BLaER1 treated with 17β-estradiol and CSF1 and Interleukin-3, amounts not matched to agents 10 nM and 100 nM (cell line): Measurements from ENCODE around the gene PARP1.

Source experiments
- H3K27ac ChIP-seq, 11 experiments: shearing (Covaris generic); formaldehyde crosslinking; 2 replicates each; pipeline ENCODE4 v1.8.1; 2022
- H3K27me3 ChIP-seq, 11 experiments: shearing (Covaris generic); formaldehyde crosslinking; 2 replicates each; pipeline ENCODE4 v1.8.1; 2022
- H3K36me3 ChIP-seq, 11 experiments: shearing (Covaris generic); formaldehyde crosslinking; 2 replicates each; pipeline ENCODE4 v1.8.1; 2022
- H3K4me1 ChIP-seq, 10 experiments: shearing (Covaris generic); formaldehyde crosslinking; 2 replicates each; pipeline ENCODE4 v1.8.1; 2022
- H3K4me2 ChIP-seq, 11 experiments: shearing (Covaris generic); formaldehyde crosslinking; 2 replicates each; pipeline ENCODE4 v1.8.1; 2022
- H3K4me3 ChIP-seq, 10 experiments: shearing (Covaris generic); formaldehyde crosslinking; 2 replicates each; pipeline ENCODE4 v1.8.1; 2022
- H3K9ac ChIP-seq, 11 experiments: shearing (Covaris generic); formaldehyde crosslinking; 2 replicates each; pipeline ENCODE4 v1.8.1; 2022
- H3K9me3 ChIP-seq, 11 experiments: shearing (Covaris generic); formaldehyde crosslinking; replicated peaks in 1 of 11; 2 replicates each; pipeline ENCODE4 v1.8.1; 2022
- H4K20me1 ChIP-seq, 11 experiments: shearing (Covaris generic); formaldehyde crosslinking; 2 replicates each; pipeline ENCODE4 v1.8.1; 2022
- Cebpa-rat ChIP-seq, 11 experiments: shearing (Covaris generic); IDR thresholded peaks; 2 replicates each; pipeline ENCODE4 v1.8.1; 2022

PARP1 gene

DNA sequence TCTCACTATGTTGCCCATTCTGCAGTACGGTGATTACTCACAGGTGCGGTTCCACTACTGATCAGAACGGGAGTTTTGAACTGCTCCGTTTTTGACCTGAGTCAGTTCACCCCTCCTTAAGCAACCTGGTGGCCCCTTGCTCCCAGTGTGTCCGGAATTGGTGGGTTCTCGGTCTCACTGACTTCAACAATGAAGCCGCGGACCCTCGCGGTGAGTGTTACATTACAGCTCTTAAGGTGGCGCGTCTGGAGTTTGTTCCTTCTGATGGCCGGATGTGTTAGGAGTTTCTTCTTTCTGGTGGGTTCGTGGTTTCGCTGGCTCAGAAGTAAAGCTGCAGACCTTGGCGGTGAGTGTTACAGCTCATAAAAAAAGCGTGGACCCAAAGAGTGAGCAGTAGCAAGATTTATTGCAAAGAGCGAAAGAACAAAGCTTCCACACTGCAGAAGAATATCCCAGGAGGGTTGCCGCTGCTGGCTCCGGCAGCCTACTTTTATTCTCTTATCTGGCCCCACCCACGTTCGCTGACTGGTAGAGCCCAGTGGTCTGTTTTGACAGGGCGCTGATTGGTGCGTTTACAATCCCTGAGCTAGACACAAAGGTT, 17.6 kb upstream of the PARP1 start:
- Histone ChIP-seq H3K4me2 (peak overlapping the region; percentile 68 to 80 (median 72)), H3K4me1 (peaks cover 16 to 63% (median 48%) of the 10 kb centered on the region in 10 experiments), H3K4me3 (peak overlapping the region in 8 of 10 experiments; percentile 13 to 39 (median 28); a peak in 10 of 20 replicates), H3K36me3 (no peaks in the 10 kb centered on the region), H3K27ac (no peak overlapping the region), H4K20me1 (no peaks in the 10 kb centered on the region), H3K27me3 (peaks cover 0 to 5% (median 0%) of the 10 kb centered on the region in 11 experiments; a peak in 1 of 22 replicates), H3K9ac (0 out of 22 replicates have a peak overlapping the region, but pooled peaks of 1 of the 11 experiments have one; percentile 12), H3K9me3 (peaks cover 0 to 11% (median 0%) of the 10 kb centered on the region in 11 experiments; a peak in 4 of 22 replicates)
- TF ChIP-seq Cebpa-rat (IDR thresholded peaks at IDR 0.05) = no peak

DNA sequence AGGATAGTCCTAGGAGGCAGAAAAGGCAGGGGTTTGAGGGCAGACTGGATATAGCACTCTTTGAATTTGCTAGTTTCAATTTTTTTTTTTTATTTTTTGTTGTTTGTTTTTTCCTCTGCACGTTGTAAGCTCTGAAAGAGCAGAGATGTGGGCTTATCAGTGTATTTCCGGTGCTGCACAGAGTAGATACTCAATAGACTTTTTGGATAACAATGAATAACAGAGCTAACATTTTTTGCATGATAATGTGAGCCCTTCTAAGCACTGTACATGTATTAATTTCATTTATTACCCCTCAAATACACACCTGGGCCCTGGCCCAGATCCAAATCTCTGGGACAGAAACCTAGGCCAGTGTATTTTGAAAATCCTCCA, 17.1 kb upstream of the PARP1 start:
- Histone ChIP-seq H3K9ac (no peak overlapping the region), H4K20me1 (no peaks in the 10 kb centered on the region), H3K36me3 (no peaks in the 10 kb centered on the region), H3K4me1 (peaks cover 16 to 64% (median 48%) of the 10 kb centered on the region in 10 experiments), H3K27me3 (peaks cover 0 to 5% (median 0%) of the 10 kb centered on the region in 11 experiments; a peak in 1 of 22 replicates), H3K4me3 (peak overlapping the region in 4 of 10 experiments; percentile 13 to 32 (median 22); a peak in 4 of 20 replicates), H3K4me2 (peak overlapping the region; percentile 68 to 80 (median 72); a peak in 21 of 22 replicates), H3K9me3 (peaks cover 0 to 11% (median 0%) of the 10 kb centered on the region in 11 experiments; a peak in 4 of 22 replicates), H3K27ac (no peak overlapping the region)
- TF ChIP-seq Cebpa-rat (IDR thresholded peaks at IDR 0.05) = no peak

DNA sequence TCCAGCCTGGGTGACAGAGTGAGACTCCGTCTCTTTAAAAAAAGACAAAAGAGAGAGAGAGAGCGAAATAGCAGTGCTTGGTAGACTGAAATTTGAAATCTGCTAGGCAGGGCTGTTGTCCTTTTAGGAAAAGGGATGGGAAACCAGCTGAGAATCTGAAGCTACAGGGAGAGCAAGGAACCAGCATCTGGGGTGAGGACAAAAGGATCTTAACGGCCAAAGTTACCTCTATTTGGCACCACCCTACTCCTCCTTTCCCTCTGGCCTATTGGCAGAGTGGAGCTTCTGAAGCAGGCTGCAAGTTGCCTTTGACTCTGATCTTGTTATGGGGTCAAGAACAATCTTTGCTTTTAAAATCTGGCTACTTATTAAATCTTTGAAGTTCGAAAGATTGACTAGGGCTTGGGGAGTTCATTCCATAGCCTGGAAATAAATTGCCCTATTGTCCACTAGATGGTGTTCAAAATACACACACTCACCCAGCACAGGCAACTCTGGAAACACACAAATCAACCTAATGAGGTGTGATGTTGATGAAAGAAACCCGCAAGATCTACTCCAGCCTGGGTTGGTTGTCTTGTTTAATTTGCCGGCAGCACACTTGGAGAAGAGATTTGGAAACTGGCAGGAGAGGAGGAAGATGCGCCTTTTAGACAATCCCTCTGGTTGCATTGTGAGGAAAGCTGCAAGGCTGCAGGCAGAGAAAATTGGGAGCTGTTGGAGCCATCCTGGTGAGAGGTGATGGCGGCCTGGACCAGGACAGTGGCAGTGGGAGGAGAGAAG, 16.5 kb upstream of the PARP1 start:
- Histone ChIP-seq H3K4me3 (no peak overlapping the region), H3K27ac (no peak overlapping the region), H3K9me3 (peaks cover 0 to 11% (median 0%) of the 10 kb centered on the region in 11 experiments; a peak in 4 of 22 replicates), H3K27me3 (peaks cover 0 to 5% (median 0%) of the 10 kb centered on the region in 11 experiments; a peak in 1 of 22 replicates), H3K36me3 (no peaks in the 10 kb centered on the region), H3K4me1 (peaks cover 16 to 64% (median 47%) of the 10 kb centered on the region in 10 experiments), H4K20me1 (no peaks in the 10 kb centered on the region), H3K9ac (no peak overlapping the region), H3K4me2 (peak overlapping the region in 9 of 11 experiments; percentile 68 to 76 (median 72); a peak in 18 of 22 replicates)
- no peak for TF ChIP-seq Cebpa-rat (IDR thresholded peaks at IDR 0.05)

DNA sequence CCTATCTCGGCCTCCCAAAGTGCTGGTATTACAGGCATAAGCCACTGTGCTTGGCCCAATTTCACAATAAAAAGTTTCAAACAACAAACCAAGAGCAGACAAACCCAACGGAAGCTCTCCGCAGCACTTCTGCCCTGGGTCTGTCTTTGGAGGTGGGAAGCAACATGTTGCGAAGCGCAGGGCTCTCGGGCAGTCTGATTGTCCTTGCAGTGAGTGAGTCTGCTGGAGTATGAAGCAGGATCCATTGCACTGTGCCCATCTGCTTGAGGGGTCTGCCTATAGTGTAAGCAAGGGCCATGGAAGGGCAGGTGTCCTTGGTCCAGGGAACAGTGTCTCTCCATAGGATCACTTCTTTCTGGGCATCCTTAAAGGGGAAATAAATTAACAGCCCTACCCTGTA, 14.6 kb upstream of the PARP1 start:
- H3K36me3 ChIP-seq = no peaks in the 10 kb centered on the region
- H3K4me3 ChIP-seq = no peak overlapping the region
- H3K27me3 ChIP-seq = peaks cover 0 to 5% (median 0%) of the 10 kb centered on the region in 11 experiments; a peak in 1 of 22 replicates
- H3K4me1 ChIP-seq = peaks cover 10 to 63% (median 48%) of the 10 kb centered on the region in 10 experiments; a peak in 19 of 20 replicates
- H3K4me2 ChIP-seq = no peak overlapping the region
- no peak overlapping the region for H3K27ac ChIP-seq
- peaks cover 0 to 11% (median 0%) of the 10 kb centered on the region in 11 experiments; a peak in 4 of 22 replicates for H3K9me3 ChIP-seq
- no peaks in the 10 kb centered on the region for H4K20me1 ChIP-seq
- no peak for TF ChIP-seq Cebpa-rat (IDR thresholded peaks at IDR 0.05)
- no peak overlapping the region for H3K9ac ChIP-seq

DNA sequence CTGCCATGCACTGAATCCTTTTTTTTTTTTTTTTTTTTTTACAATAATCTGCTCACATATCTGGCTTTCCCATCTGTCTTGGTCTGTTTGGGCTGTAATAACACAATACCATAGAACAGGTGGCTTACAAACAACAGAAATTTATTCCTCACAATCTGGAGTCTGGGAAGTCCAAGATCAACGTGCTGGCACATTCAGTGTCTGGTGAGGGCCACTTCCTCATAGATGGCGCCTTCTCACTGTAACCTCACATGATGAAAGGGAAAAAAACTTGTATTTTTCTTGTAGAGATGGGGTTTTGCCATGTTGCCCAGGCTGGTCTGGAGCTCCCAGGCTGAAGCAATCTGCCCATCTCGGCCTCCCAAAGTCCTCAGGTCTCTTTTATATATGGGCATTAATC, 13.0 kb upstream of the PARP1 start:
- peak overlapping the region in 4 of 11 experiments; percentile 38 to 68 (median 50); a peak in 5 of 22 replicates for H3K4me2 ChIP-seq
- no peaks in the 10 kb centered on the region for H4K20me1 ChIP-seq
- no peaks in the 10 kb centered on the region for H3K36me3 ChIP-seq
- H3K9me3 ChIP-seq = no peaks in the 10 kb centered on the region
- H3K27ac ChIP-seq = peak overlapping the region in 2 of 11 experiments; percentile 57; a peak in 4 of 22 replicates
- TF ChIP-seq Cebpa-rat (IDR thresholded peaks at IDR 0.05) = no peak
- no peak overlapping the region for H3K9ac ChIP-seq
- peaks cover 10 to 51% (median 44%) of the 10 kb centered on the region in 10 experiments; a peak in 19 of 20 replicates for H3K4me1 ChIP-seq
- no peak overlapping the region for H3K4me3 ChIP-seq
- peaks cover 0 to 5% (median 0%) of the 10 kb centered on the region in 11 experiments; a peak in 1 of 22 replicates for H3K27me3 ChIP-seq

DNA sequence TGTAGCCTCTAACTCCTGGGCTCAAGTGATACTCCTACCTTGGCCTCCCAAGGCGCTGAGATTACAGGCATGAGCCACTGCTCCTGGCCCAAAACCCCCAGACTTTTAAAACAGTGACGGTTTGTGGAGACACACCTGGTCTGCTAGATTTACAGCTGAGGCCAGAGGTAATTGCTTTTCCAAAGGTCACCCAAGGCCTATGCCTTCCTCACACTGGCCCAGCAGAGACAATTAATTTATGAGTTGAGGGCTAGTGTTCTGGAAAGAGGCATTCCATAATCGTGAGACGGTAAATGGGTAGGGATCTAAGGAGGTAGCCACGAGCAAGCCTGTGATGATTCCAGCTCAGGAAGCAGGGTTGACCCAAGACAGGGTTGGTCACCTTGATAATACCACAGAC, 12.4 kb upstream of the PARP1 start:
- Histone ChIP-seq H3K4me2 (peak overlapping the region in 8 of 11 experiments; percentile 37 to 68 (median 43); a peak in 14 of 22 replicates), H3K9ac (no peak overlapping the region), H4K20me1 (no peaks in the 10 kb centered on the region), H3K4me1 (peaks cover 8 to 45% (median 38%) of the 10 kb centered on the region in 10 experiments; a peak in 19 of 20 replicates), H3K27me3 (peaks cover 0 to 4% (median 0%) of the 10 kb centered on the region in 11 experiments; a peak in 1 of 22 replicates), H3K36me3 (no peaks in the 10 kb centered on the region), H3K27ac (peak overlapping the region in 7 of 11 experiments; percentile 37 to 57 (median 44); a peak in 12 of 22 replicates), H3K4me3 (no peak overlapping the region), H3K9me3 (no peaks in the 10 kb centered on the region)
- no peak for TF ChIP-seq Cebpa-rat (IDR thresholded peaks at IDR 0.05)

DNA sequence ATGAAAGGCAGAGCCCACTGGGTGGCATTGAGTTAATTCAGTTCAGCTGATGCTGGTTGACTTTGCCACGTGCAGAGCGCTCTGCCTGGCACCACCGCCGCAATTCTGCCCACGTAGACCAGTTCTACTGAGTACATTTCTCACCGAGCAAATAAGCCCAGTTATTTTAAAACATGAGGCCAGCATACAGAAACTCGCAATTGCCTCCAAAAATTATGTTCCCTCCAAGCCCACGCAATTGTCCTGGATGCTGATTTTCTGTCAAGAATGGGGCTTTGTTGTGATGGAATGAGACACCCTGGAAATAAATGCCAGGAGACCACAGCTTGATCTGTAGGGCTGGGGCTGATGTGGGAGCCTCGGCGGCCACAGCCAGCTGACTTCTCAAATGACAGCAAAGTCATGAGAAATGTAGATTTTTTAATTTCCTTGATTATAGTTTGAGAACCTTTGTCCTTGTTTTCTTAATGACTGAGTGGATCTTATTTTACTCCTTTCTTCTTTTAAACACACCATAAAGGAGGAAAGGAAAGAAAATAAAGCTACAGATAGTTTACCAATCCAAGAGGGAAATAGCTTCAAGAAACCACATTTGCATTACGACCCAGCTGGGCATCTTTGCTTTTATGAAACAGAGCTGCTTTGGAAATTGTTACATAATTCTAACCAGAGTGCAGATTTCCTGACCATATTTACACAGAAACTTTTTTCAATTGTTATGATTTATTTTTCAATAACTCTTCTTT, 11.6 kb upstream of the PARP1 start:
- H3K9me3 ChIP-seq = no peaks in the 10 kb centered on the region
- peaks cover 0 to 37% (median 30%) of the 10 kb centered on the region in 10 experiments; a peak in 18 of 20 replicates for H3K4me1 ChIP-seq
- no peak for TF ChIP-seq Cebpa-rat (IDR thresholded peaks at IDR 0.05)
- H3K27ac ChIP-seq = peak overlapping the region in 8 of 11 experiments; percentile 26 to 65 (median 49); a peak in 16 of 22 replicates
- no peak overlapping the region for H3K4me3 ChIP-seq
- peak overlapping the region in 9 of 11 experiments; percentile 38 to 71 (median 43); a peak in 18 of 22 replicates for H3K4me2 ChIP-seq
- no peaks in the 10 kb centered on the region for H3K36me3 ChIP-seq
- peak overlapping the region in 5 of 11 experiments; percentile 7 to 33 (median 18); a peak in 4 of 22 replicates for H3K9ac ChIP-seq
- no peaks in the 10 kb centered on the region for H4K20me1 ChIP-seq
- no peaks in the 10 kb centered on the region for H3K27me3 ChIP-seq

DNA sequence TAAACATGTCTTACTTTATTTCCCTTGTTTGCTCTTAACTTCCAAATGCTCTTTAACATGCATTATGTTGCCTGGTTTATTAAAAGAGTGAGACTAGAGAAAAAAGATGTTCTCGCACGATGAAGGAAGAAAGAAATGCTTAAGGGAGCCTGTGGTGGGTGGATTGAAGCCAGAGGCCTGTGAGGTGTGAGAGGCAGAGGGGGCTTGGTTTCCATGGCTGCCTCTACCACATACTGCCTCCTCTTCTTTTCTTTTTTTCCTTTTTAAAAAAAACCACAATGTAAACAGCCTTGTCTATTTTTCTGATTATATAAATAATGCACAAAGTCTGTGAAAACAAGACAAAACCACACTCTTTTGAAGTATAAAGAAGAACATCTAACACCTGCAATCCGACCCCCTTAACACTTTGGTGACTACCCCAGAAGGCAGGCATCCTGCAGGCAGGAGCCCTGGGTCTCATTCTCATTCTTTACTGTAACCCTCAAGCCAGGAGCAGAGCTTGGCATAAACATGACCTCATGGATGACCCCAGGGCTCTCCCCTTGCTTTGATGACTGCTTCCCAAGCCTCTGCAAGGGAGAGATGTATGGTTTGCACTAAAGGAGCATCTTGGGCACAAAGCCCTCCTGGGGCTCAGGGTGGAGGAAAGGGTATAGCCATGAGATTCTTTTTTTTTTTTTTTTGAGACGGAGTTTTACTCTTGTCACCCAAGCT, 10.1 kb upstream of the PARP1 start:
- Histone ChIP-seq H3K4me2 (peak overlapping the region in 8 of 11 experiments; percentile 23 to 55 (median 38); a peak in 16 of 22 replicates), H3K27me3 (no peaks in the 10 kb centered on the region), H3K9ac (no peak overlapping the region), H3K9me3 (no peaks in the 10 kb centered on the region), H3K36me3 (no peaks in the 10 kb centered on the region), H4K20me1 (no peaks in the 10 kb centered on the region), H3K4me3 (no peak overlapping the region), H3K27ac (no peak overlapping the region), H3K4me1 (peaks cover 0 to 50% (median 37%) of the 10 kb centered on the region in 10 experiments; a peak in 18 of 20 replicates)
- TF ChIP-seq Cebpa-rat (IDR thresholded peaks at IDR 0.05) = no peak
